GM10266 (cell line): Measurements from ENCODE around the gene CNOT1.

Source experiments
- DNase-seq: peaks from one replicate; pipeline ENCODE4 v3.0.0; 2012; ENCODE audit errors: extremely low spot score
- CTCF ChIP-seq: IDR thresholded peaks from 2 replicates; pipeline ENCODE4 v1.5.1; 2012; ENCODE audit warnings: mild to moderate bottlenecking, low read depth; ENCODE audit not compliant: control insufficient read depth, insufficient read depth; ENCODE audit errors: missing control alignments

The CNOT1 gene

GRCh38 chr16:58475091-58475619 lies 154.5 kb downstream of the CNOT1 start:
- DNase-seq: no peak
- no peak for TF ChIP-seq CTCF

GRCh38 chr16:58474296-58474695 lies 155.3 kb downstream of the CNOT1 start:
- no peak for TF ChIP-seq CTCF
- DNase-seq: no peak

GRCh38 chr16:58472827-58473226 lies 156.8 kb downstream of the CNOT1 start:
- DNase-seq: no peak
- TF ChIP-seq CTCF: no peak

GRCh38 chr16:58472266-58472665 lies 157.4 kb downstream of the CNOT1 start:
- DNase-seq: no peak
- TF ChIP-seq CTCF: no peak

- DNase-seq: no peak
- TF ChIP-seq CTCF: no peak
Measured at GRCh38 chr16:58471209-58471975, 158.2 kb downstream of the CNOT1 start.
